GM12873 (cell line): ENCODE results near the gene SLC7A14.

Source experiments
- TF ChIP-seq, protein P1 (sequence below): IDR thresholded peaks from 2 replicates; pipeline ENCODE4 v1.5.1; 2012; ENCODE audit warnings: low read depth, mild to moderate bottlenecking, moderate library complexity, low read length, control low read depth; ENCODE audit not compliant: insufficient read depth; ENCODE audit errors: missing control alignments

Gene SLC7A14

DNA sequence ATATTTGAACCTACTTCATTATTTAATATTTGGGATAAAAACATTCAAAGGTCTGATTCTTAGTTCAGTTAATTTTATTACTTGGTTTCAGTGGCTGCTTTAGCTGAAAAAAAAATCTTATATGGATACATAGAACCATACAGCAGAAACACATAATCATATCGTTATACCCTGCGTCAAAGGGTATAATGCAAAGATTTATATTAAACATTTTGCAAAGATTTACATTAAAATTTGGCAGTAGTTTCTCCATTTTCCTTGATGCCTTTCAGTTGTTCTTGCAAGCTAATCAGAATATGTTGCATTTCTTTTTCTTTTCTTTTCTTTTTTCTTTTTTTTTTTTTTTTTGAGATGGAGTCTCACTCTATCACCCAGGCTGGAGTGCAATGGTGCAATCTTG lies 135.8 kb downstream of the SLC7A14 start:
- TF ChIP-seq, protein P1, sequence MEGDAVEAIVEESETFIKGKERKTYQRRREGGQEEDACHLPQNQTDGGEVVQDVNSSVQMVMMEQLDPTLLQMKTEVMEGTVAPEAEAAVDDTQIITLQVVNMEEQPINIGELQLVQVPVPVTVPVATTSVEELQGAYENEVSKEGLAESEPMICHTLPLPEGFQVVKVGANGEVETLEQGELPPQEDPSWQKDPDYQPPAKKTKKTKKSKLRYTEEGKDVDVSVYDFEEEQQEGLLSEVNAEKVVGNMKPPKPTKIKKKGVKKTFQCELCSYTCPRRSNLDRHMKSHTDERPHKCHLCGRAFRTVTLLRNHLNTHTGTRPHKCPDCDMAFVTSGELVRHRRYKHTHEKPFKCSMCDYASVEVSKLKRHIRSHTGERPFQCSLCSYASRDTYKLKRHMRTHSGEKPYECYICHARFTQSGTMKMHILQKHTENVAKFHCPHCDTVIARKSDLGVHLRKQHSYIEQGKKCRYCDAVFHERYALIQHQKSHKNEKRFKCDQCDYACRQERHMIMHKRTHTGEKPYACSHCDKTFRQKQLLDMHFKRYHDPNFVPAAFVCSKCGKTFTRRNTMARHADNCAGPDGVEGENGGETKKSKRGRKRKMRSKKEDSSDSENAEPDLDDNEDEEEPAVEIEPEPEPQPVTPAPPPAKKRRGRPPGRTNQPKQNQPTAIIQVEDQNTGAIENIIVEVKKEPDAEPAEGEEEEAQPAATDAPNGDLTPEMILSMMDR: no peak

DNA sequence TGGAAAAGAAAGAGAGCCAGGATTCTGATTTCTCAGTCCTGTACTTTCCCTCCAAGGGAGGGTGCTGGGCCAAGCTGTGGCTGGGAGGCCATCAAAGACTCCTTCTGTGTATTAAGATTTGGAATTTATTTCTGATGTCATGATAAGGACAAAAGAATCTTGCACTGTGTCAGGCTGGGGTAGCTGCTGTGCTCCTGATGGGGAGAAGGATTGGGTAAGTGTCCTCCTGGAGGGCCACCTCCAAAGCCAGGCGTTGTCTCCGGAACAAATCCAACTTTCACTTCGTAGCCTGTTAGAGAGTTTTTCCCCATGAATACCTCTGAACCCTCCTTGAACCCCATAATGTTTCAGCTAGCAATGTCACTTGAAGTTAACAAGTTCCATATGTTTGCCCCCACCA lies 137.3 kb downstream of the SLC7A14 start:
- TF ChIP-seq, protein P1: no peak

DNA sequence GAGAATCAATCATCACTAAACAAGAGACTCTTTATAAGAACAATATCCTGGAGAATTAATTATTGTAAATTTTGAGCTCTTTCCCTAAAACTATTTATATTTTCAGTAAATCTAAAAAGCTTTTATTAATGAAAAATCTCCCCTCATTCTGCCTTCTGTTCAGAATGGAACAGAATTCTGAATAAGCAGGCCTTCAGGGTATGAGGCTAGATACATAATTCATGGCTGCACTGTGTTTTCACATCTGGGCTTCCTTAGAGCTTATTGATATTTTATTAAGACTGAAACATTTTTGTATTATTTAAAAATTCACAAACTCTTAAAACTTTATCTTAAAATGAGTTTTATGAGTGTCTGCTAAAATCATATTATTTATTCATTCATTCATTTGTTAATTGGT lies 142.4 kb downstream of the SLC7A14 start:
- TF ChIP-seq, protein P1: no peak

DNA sequence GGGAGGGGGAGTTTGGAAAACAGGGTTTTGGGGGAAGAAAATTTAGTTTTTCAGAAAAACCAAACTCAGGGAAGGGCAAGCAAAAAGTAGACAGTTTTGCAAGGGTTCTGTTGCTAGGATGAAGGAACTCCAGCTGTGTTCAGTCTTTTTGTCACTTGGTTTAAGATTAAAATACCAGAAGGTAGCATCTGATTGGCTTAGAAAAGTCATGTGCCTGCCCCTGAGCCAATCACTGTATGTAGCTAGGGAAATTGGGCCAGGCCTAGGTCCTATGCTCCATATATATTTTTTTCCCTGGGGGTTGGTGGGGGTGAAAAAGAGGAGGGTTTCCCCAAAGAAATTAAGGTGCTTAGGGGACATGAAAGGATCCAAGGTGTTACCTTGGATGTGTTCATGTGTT lies 142.9 kb downstream of the SLC7A14 start:
- TF ChIP-seq, protein P1: no peak

DNA sequence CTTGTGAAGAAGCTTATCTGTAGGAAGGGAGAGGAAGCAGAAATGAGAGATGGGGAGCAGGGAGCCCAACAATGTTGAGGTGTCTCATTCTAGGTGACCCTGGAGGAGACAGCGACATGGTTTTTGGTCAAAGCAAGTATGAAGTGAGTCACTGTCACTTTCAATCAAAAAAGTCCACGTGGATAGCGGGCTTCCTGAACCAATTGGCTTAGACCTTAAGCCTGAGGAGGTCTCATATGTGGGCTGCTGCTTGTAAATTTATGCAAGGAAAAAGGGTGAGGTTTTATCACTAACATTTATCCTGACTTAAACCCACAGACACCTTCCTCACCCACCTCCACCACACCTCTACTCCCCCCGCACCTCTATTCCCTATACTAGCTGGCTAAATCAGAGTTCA lies 144.5 kb downstream of the SLC7A14 start:
- TF ChIP-seq, protein P1: no peak

DNA sequence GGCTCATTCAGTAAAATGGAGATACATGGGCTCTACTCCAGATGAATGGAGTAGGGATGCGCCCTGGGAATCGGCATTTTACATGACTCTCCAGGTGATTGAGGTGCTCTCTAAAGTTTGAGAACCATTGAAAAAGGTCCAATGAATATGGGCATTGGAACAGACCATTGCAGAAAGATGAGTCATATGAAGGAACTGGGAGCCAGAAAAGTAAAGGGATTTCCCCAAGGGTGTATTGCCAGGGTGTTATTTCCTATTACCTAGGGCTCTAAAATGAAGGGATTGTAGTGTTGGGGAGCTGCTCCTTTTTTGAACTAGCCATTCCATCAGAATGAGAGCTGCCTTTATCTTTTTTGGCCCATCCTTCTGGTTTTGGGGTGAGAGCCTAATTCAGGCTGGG lies 145.5 kb downstream of the SLC7A14 start:
- TF ChIP-seq, protein P1: no peak

DNA sequence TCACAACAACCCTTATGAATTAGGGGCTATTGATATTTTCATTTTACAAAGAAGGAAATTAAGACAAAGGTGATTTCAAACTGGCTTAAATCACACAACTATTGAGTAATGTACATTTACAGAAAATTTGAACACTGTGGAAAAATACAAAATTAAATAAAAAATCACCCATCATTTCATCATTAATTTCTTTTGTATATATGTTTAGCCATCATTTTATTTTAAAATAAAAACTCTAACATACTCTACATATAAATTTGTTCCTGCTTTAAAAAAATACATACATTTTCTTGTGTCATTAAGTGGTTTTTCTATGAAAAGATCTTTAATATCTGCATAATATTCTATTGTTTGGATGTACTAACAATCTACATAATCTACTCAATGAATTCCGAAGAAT lies 147.0 kb downstream of the SLC7A14 start:
- TF ChIP-seq, protein P1: no peak
